ENCODE measurements around the gene NOP14.
"Not testable (repeated sequence)": the region's sequence is repeated elsewhere in the genome, so short reads cannot be mapped to it uniquely, and the experiment has no call there.

Gene NOP14

DNA sequence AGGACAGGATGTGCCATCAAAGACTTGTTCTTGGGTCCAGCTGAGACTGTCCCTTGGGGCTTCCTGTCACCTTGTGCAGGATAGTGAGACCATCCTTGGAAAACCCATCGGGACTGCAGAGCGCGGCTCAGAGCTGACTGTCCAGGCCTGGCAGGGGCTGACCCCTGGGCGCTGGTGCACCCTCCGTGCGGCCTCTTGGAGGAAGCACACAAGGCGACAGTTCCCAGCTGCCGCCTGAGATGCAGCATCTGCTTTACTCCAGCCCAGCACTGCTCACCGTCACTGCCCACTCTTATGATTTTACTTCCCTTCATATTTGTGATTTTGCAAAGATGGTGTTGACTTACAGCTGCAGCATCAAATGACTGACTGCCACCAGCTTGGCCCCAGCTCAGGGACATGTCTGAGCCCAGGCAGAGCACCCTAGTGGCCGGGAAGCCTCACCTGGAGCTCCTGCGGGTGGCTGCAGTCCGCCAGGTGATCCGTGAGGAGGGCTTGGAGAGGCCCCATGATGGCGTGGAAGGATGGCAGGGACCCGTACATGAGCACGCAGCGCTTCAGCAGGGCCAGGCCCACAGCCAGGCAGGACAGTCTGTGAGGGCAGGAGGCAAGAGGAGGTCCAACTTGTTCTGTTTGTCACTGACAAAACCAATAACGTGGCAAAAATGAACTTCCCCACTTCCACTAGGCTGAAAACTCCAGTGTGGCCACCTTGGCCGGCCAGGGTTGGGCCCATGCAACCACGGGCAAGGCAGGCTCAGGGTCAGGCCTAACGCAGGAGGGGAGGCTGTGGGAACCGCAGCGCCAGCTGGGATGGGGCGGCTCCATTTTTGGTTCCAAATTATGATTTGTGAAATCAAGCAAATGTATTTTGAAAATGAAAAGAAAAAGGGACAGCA, 21.8 kb downstream of the NOP14 start:
- no peak for DNase-seq

DNA sequence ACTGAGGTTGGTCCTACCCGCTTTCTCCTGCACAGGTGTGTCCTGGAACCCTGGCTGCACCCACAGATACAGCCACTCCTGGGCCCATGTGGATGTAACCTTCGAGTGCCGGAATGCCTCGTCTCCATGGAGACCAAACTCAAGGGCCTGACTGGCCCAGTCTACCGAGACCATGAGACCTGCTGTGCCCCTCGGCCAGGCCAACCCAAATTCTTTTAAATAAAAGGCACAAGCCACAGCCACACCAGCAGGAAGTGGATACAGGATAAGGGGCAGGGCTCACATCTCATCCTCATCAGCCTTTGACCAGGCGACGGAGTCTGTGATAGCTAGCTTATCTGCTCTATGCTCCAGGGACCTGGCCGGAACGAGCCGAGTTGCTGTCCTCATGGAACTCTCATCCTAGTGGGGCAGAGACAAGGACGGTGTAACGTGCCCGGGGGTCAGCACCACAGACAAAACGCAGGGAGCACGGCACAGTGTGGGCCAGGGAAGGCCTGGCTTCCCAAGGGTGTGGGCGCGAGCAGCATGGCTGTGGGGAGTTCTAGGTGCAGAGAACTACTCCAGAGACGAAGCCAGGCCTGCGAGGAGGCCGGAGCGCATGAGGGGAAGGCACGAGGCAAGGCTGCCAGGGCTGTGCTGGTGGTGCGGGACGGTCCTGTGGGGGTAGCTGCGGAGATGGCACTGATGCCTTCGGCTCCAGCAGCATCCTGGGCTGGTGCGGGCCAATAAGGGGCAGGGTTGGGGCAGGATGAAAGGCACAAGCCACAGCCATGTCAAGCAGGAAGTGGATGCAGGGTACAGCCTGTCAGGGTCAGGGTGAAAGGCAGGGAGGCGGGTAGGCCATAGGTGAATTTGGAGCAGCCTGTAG, 22.7 kb downstream of the NOP14 start:
- DNase-seq: no peak

DNA sequence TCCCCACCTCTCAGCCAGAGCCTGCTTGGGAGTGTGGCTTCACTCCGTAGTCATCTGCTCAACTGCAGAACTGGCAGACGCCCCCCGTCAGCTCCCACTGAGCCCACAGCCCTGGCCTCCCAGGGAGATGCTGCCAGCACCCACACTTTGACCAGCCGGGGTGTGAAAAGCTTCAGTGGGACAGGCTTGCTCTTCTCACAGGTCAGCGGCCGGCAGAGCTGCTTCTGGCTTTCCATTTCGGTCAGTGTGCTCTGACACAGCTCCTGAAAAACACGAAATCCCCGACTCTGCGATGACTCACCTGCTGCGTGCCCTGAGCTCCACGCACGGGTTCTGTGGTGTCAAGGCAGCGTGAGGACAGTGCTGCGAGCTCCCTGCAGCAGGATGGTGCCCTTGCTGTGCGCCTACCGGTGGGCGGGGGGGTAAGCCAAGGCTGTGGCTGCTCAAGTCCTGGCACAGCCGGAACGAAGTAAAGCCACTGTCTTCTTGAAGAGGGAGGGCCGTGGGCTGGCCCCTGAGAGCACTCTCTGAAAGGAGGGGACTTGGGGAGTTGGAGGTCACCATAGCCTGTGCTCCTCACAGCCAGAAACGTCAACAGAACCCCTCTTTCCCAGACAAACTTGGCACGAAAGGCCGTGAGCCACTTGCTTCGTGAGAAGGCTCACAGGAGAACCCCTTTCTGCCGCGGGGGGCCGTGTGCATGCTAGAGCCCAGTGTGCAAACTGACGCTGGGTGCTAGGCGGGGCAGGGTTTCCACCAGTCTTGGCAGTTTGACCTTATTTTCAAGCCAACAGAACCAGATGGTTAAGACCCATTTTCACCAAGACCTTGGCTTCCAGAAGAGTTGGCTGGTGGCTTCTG, 23.6 kb downstream of the NOP14 start:
- DNase-seq: no peak

DNA sequence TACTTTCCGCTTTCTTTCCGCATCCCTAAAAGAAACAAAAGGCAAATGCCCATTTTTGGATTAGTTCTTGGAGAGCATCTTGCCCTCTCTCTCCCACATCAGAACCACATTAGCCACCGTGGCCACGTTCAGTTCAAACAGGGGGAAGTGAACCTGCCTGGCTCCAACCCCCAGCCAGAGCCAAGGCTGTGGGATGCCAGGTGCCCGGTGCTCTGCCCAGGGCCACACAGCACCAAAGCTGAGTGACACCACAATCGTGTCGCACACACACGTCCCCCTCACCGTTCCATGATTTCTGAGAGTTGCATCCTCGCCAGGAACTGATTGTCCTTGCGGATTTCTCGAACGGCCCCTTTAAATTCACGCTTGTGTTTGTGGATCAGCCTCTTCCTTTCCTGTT, 24.3 kb downstream of the NOP14 start:
- no peak for DNase-seq

DNA sequence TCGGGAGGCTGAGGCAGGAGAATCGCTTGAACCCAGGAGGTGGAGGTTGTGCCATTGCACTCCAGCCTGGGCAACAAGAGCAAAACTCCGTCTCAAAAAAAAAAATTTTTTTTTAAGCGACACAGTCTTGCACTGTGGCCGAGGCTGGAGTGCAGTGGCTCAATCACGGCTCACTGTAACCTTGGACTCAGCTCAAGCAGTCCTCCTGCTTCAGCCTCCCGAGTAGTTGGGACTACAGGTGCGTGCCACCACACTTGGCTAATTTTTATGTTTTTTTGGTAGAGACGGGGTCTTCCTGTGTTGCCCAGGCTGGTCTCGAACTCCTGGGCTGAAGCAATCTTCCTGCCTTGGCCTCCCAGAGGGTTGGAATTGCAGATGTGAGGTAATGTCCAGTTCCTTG, 24.8 kb downstream of the NOP14 start:
- DNase-seq: not testable (repeated sequence)

DNA sequence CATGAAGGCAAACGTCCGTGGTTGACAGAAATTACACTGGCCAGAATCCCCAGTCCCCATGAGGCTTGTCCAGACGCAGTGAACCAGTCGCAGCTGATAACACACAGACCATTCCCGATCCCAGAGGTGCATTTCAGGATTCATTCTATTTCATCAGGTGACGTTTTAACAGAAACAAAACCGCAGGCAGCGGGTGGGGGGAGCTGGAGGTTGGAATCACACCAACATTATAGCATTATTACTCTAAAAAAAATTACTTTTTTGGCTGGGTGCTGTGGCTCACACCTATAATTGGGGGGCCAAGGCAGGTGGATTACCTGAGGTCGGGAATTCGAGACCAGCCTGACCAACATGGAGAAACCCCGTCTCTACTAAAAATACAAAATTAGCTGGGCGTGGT, 25.2 kb downstream of the NOP14 start:
- no peak for DNase-seq

DNA sequence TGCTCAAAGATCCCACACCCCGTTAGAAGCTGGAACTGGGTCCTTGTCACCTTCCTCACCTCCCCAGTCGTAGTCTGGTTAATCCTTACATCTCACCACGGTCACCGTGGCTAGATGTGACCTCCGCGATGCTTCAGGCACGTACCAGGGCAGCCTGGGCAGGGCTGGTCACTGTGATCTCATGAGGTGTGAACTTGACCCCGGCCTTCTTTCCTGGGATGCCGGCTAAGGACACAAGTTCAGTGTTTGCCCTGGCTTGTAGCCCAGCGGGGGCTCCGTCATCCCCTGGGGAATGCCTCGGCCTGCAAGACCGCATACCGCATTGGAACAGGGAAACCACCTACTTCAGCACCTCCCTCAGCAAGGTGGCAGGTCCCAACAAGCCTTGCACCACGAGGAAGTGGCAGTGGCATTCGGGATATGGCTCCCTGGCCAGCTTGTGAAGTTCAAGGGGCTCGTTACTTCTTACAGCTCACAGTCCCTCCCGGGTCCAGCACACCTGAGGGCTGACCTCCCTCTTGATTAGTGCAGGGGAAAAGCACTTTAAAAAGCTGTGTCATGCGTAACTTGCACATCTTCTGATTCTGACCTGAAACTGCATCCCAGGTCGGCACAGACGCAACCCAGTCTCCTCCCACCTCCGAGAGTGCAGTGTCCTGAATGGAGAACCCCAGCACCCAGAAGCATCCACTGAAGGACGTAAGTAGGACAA, 25.9 kb downstream of the NOP14 start:
- no peak for DNase-seq

DNA sequence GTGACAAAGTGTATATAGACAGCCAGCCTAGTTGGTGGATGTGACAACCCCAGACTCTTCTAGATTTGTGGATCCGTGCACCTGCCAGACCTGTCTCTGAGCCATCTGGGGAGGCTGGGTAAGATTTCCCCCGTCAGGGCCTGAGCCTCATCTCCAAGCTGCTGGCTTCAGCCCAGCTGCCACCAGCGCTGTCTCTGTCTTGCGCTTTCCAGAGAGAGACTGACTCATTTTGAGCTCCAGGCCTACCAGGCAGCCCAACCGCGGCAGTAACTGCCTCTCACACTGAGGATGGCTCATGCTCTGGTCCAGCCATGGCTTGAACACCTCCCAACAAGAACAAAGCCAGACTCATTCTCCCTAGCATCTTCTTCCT, 26.4 kb downstream of the NOP14 start:
- DNase-seq: no peak

DNA sequence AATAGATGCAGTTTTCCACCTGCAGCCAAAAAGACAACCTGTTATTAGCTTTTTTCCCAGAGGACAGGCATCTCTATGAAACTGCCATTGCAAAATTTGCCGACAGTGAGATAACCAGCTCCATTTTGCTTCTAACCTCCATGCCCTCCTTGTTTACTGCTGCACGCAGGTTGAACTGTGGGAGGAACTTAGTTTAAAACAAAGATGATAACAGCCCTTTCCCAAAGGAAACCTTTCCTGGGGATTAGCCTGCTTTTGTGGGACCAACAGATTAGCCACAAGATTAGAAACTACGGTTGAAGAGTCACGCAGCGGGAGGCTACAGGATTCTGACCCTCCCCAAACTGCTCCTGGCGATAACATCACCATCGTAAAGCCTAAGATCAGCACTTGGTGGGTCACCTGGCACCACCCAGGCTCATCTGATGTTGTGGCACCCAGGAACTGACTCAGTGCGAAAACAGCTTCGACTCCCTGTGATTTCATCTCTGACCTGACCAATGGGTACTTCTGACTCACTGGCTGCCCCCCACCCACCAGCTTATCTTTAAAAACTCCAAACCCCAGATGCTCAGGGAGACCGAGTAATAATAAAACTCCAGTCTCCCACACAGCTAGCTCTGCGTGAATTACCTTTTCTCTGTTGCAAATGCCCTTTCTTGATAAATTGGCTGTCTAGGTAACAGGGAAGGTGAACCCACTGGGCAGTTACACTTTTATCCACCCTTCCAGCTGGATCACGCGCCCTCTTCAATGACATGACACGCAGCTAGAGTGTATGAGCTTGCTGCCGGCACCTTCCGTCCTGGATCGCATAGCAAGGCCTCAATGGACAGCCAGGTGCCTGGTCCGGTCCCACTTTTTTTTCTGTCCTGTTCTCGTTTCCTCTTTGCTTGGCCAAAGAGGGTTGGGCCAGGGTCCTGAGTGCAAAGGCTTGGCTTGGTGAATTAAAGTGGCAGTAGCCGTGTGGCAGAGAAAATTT, 27.2 kb downstream of the NOP14 start:
- peak; percentile 56 for DNase-seq

DNA sequence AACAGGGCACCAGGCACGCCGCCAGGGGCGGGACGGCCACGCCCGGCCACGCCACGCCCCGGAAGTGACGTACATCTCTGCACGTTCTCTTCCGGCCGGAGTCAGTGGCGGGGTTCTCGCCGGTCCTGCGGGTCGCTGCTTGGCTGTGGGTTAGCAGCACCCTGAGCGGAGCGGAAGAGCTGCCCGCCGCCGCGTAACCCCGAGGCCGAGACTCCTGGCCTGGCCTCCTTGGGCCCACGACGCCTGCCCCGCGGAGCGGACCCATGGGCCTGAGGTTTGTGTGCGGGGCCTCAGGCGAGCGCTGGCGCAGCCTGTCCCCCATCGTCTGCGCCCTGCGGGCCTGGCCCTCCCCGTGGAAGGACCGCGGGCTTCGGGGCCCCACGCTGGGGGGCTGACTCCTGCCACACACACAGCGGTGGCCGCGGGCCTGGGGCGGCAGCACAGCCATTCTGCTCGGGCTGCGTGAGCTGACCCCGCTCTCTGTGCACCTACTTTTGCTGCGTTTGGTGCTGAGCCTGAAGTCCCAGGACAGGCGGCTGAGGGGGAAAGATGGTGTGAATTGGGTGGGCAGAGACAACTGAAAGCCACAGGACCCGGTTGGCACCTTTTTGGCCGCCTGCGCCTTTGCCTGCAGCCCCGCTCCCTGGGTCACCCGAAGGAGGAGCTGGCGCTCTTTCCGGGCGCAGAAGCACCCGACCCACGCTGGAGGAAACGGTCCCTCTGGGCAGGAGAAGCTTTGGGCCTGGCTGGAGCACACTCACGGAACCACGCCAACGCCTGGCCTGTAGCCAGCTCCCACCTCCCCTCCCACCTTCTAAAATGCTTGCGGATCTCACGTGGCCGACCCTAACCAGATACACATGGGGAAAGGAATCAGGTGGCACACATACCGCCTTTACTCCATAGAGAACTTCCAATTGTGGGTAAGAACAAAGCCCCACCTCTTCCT, 28.1 kb downstream of the NOP14 start:
- peak; percentile 98 for DNase-seq

DNA sequence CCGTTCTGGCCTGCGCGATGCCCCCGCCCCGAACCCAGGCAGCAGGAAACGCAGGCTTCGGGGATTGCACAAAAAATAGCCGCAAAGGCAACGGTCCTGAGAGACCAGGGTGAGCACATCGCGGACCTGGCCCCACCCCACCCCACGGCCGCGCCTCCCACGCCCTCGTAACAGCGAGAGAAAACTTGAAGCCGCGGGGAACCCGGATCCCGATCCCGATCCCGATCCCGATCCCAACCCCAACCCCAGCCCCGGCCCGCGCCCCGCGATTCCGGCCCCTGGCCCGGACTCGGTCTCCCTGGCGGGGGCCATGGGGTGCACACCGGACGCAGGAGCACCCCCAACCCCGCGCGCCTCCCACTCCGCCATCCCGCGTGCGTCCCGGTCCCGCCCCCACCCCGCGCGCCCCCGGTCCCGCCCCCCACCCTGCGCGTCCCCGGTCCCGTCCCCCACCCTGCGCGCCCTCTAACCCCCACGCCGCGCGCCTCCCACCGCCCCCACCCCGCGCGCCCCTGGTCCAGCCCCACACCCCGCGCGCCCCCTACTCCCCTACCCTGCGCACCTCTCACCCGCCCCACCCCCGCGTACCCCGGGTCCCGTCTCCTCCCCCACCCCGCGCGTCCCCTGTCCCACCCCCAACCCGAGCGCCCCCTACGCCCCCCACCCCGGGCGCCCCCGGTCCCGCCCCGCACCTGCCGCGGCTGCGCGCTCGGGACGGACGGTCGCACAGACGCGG, 29.0 kb downstream of the NOP14 start:
- peak; percentile 44 for DNase-seq

DNA sequence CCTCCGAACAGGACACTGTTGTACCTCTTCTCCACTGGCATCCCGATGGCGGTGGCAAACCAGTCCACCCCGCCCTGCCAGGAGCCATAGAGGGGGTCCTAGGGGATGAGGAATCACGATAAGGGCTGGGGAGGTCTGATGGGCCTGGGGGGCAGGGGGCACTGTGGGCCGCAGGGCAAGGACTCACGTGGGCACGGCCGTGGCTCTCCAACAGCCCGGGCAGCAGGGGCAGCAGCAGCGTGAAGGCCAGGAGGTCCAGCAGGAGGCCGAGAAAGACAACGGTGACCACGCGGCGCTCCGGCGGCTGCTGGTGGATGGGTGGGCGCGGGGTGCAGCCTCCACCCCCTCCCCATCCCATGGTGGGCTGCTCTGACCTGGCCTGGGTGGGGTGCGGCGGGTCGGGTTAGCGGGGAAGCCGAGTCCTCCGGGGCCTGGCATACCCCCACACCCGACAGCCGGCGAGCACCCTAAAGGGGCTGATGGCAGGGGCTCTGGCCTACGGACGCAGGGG, 29.6 kb downstream of the NOP14 start:
- DNase-seq: no peak

DNA sequence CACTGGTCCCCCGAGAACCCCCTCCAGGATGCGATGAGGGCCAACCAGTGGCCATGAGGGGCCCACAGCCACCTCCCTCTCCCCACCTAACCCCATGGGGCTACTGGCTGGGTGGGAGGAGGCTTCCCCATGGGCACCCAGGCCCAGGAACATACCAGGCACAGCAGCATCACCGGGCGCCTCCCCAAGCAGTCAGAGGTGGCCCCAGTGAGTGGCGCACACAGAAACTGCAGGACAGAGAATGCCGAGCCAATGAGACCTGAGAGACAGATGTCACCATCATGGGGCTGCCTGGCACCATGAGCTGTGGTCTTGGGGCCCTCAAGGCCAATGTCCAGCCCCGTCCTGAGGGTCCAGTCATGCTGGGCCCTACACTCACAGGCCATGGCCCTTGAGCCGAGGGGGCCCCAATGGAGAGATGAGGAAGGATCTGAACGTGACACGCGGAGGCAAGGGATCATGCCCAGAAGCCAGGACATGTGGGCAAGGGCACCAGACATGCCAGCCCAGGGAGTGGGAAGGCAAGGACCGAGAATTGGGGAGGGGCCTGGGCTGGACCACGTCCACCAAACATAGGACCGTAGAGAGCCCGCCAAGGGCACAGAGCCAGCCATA, 30.1 kb downstream of the NOP14 start:
- no peak for DNase-seq

DNA sequence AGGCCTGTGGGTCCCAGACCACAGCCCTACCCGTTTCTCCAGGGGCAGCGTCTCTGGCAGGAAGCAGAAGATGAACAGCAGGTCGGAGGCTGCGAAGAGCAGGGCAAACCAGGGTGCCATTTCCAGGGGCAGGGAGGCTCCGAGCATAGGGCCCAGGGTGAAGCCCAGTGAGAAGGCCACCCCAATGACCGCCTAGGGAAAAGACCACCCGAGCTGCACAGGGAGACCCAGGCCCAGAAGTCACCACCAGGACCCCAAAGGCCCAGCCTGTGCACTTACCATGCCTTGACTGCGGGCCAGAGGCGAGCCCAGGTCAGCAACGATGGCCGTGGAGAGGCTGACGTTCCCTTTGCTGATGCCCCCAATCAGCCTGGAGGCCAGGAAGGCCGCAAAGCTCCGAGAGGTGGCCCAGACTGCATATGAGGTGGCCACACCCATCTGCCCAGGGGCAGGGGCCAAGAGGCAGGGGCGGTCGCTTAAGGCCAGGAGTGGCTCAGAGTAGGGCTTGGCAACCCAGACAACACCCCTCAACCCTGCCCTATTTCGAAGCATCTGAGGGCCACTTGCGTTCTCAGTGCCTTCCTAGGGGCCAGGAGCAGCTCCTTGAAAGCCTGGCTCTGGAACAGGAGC, 30.8 kb downstream of the NOP14 start:
- DNase-seq: no peak

DNA sequence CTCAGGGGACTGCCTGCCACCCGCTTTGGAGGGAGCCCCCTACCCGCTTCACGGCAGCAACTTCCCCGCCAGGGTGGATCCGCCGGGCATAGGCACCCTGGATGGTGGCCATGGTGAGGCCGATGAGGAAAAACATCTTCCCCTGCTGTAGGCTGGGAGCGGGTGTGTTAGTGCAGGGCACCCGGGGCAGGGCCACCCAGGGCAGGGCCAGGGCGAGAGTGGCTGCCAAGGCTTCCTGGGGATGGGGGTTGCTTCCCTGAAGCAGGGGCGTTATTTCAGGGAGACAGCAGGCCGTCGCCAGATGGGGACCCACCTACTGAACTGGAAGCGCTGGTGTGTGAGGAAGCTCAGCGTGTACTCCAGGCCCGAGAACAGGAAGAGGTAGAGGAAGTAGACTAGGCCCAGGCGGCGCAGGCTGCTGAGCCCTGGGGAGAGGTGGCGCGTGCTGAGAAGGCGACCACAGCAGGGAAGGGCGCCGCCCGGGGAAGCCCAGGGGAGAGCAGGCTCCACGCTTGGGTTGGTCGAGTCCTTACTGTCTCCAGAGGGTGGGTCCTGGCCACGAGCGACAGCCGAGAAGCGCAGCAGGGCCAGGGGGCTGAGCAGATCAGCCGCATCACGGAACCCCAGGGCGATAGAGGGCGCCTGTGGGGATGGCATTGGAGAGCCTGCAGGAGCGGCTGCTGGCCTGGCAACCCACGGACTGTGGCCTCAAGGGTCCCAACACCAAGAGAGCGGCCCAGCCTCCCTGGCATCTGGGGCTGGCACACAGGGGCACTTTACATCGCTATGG, 31.5 kb downstream of the NOP14 start:
- DNase-seq: no peak

DNA sequence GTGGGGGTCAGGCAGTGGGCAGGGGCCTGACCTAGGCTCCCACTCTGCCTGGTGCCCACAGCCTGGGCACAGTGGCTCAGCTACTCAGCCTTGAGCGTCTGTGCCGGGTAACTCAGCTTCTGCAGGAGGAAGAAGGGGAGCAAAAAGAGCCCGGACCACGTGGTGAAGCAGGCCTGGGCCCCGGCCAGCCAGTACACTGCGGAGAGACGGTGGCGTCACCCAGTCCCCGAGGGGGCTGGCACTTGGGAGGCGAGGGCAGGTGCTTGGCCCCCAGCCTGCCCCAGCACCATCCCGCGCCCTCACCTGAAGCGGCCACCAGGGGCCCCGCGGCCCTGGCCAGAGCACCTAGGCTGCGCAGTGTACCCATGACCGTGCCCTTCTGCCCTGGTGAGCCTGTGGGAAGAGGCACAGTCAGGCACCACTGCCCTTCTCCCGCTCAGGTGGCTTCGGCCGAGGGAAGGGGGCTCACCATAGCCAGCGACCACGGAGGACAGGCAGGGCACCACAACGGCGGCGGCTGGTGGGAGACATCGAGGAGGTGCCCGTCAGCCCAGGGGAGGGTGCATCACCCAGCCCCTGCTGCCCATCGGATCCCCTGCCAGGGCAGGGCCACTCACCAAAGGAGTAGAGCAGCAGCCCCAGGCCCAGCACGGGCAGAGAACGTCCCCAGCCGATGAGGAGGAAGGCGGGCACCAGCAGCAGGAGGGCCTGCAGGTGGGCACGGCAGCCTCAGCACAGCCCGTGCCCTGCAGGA, 32.3 kb downstream of the NOP14 start:
- no peak for DNase-seq
